Measurements from ENCODE around the gene TBCEL.

Gene TBCEL

DNA sequence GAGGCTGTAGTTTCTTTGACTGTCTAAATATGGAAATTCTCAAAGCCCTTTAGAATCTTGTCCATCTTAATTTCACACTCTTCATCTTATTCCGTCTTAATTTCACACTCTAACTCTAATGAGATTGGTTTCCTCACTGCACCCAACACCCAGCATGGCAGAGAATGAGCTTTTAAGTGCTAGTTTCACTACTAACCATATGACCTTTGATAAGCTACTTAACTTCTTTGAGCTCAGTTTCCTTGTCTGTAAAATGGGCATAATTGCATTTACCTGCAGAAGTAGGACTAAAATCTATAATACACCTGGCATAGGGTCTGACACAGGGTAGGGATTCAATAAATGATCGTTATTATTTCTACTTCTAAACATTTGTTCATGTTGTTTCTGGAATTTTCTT, 30.4 kb downstream of the TBCEL start:
- no peak for DNase-seq (ENCODE audit: low read depth in 1 of 2, low spot score in 1 of 2)
- H3K27me3 ChIP-seq (ENCODE audit: insufficient read depth, poor library complexity, severe bottlenecking): no peaks in the 10 kb centered on the region
- no peak overlapping the region for H3K4me3 ChIP-seq (replicated peaks; ENCODE audit: insufficient read depth, low read length)
- no peak overlapping the region for H3K27ac ChIP-seq (replicated peaks)
- TF ChIP-seq SPI1 (IDR thresholded peaks at IDR 0.05; ENCODE audit: borderline replicate concordance, low read depth) (no peak), POLR2AphosphoS5 (IDR thresholded peaks at IDR 0.05; ENCODE audit: low read depth) (no peak), GABPA (IDR thresholded peaks at IDR 0.05; ENCODE audit: low read depth) (no peak)
- TF ChIP-seq, protein P1, sequence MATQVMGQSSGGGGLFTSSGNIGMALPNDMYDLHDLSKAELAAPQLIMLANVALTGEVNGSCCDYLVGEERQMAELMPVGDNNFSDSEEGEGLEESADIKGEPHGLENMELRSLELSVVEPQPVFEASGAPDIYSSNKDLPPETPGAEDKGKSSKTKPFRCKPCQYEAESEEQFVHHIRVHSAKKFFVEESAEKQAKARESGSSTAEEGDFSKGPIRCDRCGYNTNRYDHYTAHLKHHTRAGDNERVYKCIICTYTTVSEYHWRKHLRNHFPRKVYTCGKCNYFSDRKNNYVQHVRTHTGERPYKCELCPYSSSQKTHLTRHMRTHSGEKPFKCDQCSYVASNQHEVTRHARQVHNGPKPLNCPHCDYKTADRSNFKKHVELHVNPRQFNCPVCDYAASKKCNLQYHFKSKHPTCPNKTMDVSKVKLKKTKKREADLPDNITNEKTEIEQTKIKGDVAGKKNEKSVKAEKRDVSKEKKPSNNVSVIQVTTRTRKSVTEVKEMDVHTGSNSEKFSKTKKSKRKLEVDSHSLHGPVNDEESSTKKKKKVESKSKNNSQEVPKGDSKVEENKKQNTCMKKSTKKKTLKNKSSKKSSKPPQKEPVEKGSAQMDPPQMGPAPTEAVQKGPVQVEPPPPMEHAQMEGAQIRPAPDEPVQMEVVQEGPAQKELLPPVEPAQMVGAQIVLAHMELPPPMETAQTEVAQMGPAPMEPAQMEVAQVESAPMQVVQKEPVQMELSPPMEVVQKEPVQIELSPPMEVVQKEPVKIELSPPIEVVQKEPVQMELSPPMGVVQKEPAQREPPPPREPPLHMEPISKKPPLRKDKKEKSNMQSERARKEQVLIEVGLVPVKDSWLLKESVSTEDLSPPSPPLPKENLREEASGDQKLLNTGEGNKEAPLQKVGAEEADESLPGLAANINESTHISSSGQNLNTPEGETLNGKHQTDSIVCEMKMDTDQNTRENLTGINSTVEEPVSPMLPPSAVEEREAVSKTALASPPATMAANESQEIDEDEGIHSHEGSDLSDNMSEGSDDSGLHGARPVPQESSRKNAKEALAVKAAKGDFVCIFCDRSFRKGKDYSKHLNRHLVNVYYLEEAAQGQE (IDR thresholded peaks at IDR 0.05; ENCODE audit: insufficient replicate concordance, low read depth): no peak
- TF ChIP-seq, protein P2, sequence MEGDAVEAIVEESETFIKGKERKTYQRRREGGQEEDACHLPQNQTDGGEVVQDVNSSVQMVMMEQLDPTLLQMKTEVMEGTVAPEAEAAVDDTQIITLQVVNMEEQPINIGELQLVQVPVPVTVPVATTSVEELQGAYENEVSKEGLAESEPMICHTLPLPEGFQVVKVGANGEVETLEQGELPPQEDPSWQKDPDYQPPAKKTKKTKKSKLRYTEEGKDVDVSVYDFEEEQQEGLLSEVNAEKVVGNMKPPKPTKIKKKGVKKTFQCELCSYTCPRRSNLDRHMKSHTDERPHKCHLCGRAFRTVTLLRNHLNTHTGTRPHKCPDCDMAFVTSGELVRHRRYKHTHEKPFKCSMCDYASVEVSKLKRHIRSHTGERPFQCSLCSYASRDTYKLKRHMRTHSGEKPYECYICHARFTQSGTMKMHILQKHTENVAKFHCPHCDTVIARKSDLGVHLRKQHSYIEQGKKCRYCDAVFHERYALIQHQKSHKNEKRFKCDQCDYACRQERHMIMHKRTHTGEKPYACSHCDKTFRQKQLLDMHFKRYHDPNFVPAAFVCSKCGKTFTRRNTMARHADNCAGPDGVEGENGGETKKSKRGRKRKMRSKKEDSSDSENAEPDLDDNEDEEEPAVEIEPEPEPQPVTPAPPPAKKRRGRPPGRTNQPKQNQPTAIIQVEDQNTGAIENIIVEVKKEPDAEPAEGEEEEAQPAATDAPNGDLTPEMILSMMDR (IDR thresholded peaks at IDR 0.05; ENCODE audit: insufficient read depth, low read length): no peak

DNA sequence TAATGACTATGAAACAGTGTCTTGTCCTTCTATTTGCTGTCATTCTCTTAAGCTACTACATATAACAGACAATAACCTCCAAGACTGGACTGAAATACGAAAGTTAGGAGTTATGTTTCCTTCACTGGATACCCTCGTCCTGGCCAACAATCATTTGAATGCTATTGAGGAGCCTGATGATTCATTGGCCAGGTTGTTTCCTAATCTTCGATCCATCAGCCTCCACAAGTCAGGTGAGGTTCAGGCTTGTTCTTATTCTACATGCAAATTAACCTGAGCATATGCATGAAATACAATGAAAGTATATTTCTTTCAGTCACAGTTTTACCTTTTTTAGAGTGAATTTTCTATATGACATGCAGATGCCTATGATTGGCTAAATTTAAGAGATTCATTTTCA, 31.2 kb downstream of the TBCEL start:
- no peak overlapping the region for H3K4me3 ChIP-seq (replicated peaks; ENCODE audit: insufficient read depth, low read length)
- no peak for DNase-seq (ENCODE audit: low read depth in 1 of 2, low spot score in 1 of 2)
- TF ChIP-seq, protein P1 (IDR thresholded peaks at IDR 0.05; ENCODE audit: insufficient replicate concordance, low read depth): no peak
- no peak overlapping the region for H3K27ac ChIP-seq (replicated peaks)
- H3K27me3 ChIP-seq (ENCODE audit: insufficient read depth, poor library complexity, severe bottlenecking): no peaks in the 10 kb centered on the region

DNA sequence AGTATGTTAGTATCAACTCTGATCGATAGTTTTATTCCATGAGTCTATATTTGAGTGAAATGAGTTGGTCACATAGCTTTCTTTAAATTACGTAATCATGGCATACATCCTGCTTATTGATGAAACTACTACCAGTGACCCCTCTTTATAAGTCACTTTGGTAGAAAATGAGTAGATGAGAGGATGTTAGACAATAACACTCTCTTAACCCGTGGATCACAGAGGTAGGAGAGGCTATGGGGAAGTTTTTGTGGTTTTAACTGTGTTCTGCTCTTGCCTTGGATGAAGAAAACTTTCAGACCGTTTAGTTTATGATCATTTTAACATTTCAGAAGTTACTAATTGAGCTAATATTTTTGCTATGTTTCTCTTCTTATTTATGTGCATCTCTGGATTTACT, 34.0 kb downstream of the TBCEL start:
- no peak overlapping the region for H3K4me3 ChIP-seq (replicated peaks; ENCODE audit: insufficient read depth, low read length)

More for the DNA sequence above, 34.0 kb downstream of the TBCEL start:
- no peak for DNase-seq (ENCODE audit: low read depth in 1 of 2, low spot score in 1 of 2)
- Histone ChIP-seq H3K27me3 (ENCODE audit: insufficient read depth, poor library complexity, severe bottlenecking) (no peaks in the 10 kb centered on the region), H3K27ac (replicated peaks) (no peak overlapping the region)
- no peak for TF ChIP-seq POLR2AphosphoS5 (IDR thresholded peaks at IDR 0.05; ENCODE audit: low read depth)
- no peak for TF ChIP-seq GABPA (IDR thresholded peaks at IDR 0.05; ENCODE audit: low read depth)
- TF ChIP-seq, protein P2 (IDR thresholded peaks at IDR 0.05; ENCODE audit: insufficient read depth, low read length): no peak
- TF ChIP-seq SPI1 (IDR thresholded peaks at IDR 0.05; ENCODE audit: borderline replicate concordance, low read depth): no peak
- TF ChIP-seq, protein P1 (IDR thresholded peaks at IDR 0.05; ENCODE audit: insufficient replicate concordance, low read depth): no peak
